ENCODE measurements around the gene MMP14. TPM values are rescaled to one million over a fixed set of nuclear protein-coding genes. Genes with fewer than 3 reads are reported as not detected.
A peak's percentile ranks its signal among the peaks of the same experiment; 100 is the strongest.

The MMP14 gene
- total RNA-seq, 1 donor from 2014 or later = 306 TPM

GRCh38 chr14:22844221-22845102 is 8.1 kb downstream of the MMP14 start:
- no peak for DNase-seq (ENCODE audit: low spot score in 2 of 2, unreplicated experiment in 2 of 2)
- Mint-ChIP-seq H3K4me1 (peaks cover 27% of the 10 kb centered on the region), H3K4me3 (no peak overlapping the region), H3K27me3 (ENCODE audit: low read depth) (no peaks in the 10 kb centered on the region), H3K9me3 (no peaks in the 10 kb centered on the region), H3K36me3 (peaks cover 37% of the 10 kb centered on the region), H3K27ac (no peak overlapping the region)
- no peak for TF ChIP-seq CTCF (IDR thresholded peaks at IDR 0.05; ENCODE audit: unreplicated experiment)

GRCh38 chr14:22845103-22845394 is 8.7 kb downstream of the MMP14 start:
- Mint-ChIP-seq H3K4me3 (no peak overlapping the region), H3K27ac (peak overlapping the region; percentile 9), H3K4me1 (peaks cover 29% of the 10 kb centered on the region), H3K36me3 (peaks cover 37% of the 10 kb centered on the region), H3K9me3 (no peaks in the 10 kb centered on the region), H3K27me3 (ENCODE audit: low read depth) (no peaks in the 10 kb centered on the region)
- TF ChIP-seq CTCF (IDR thresholded peaks at IDR 0.05; ENCODE audit: unreplicated experiment) = no peak
- DNase-seq (ENCODE audit: low spot score in 2 of 2, unreplicated experiment in 2 of 2) = no peak

GRCh38 chr14:22845821-22846625 is 9.6 kb downstream of the MMP14 start:
- no peak for TF ChIP-seq CTCF (IDR thresholded peaks at IDR 0.05; ENCODE audit: unreplicated experiment)
- Mint-ChIP-seq H3K36me3 (peaks cover 35% of the 10 kb centered on the region), H3K4me3 (no peak overlapping the region), H3K4me1 (peaks cover 30% of the 10 kb centered on the region), H3K27me3 (ENCODE audit: low read depth) (no peaks in the 10 kb centered on the region), H3K27ac (peak overlapping the region; percentile 69), H3K9me3 (no peaks in the 10 kb centered on the region)
- DNase-seq (ENCODE audit: low spot score in 2 of 2, unreplicated experiment in 2 of 2) = no peak

GRCh38 chr14:22846811-22847307 is 10.5 kb downstream of the MMP14 start:
- no peak overlapping the region for H3K4me3 Mint-ChIP-seq
- DNase-seq (ENCODE audit: low spot score in 2 of 2, unreplicated experiment in 2 of 2) = no peak
- H3K27ac Mint-ChIP-seq = peak overlapping the region; percentile 69
- no peak for TF ChIP-seq CTCF (IDR thresholded peaks at IDR 0.05; ENCODE audit: unreplicated experiment)
- no peaks in the 10 kb centered on the region for H3K27me3 Mint-ChIP-seq (ENCODE audit: low read depth)
- H3K4me1 Mint-ChIP-seq = peaks cover 32% of the 10 kb centered on the region
- H3K36me3 Mint-ChIP-seq = peaks cover 29% of the 10 kb centered on the region
- no peaks in the 10 kb centered on the region for H3K9me3 Mint-ChIP-seq

- Mint-ChIP-seq H3K4me1 (peaks cover 34% of the 10 kb centered on the region), H3K9me3 (no peaks in the 10 kb centered on the region), H3K27me3 (ENCODE audit: low read depth) (no peaks in the 10 kb centered on the region), H3K27ac (peak overlapping the region; percentile 97), H3K4me3 (peak overlapping the region; percentile 31), H3K36me3 (peaks cover 20% of the 10 kb centered on the region)
- no peak for TF ChIP-seq CTCF (IDR thresholded peaks at IDR 0.05; ENCODE audit: unreplicated experiment)
- no peak for DNase-seq (ENCODE audit: low spot score in 2 of 2, unreplicated experiment in 2 of 2)
Observed at GRCh38 chr14:22847661-22848341, 11.4 kb downstream of the MMP14 start.

Data from mesothelial cell of epicardium (in vitro differentiated cells).